H9 (cell line): ENCODE data around the gene LRIG1. TPM values are rescaled to one million over a fixed set of nuclear protein-coding genes. Genes with fewer than 3 reads are reported as not detected.
A peak's percentile ranks its signal among the peaks of the same experiment; 100 is the strongest.

Source experiments
- DNase-seq: peaks from one replicate; pipeline ENCODE4 v3.0.0-alpha.2; 2017
- H2AFZ ChIP-seq: one replicate; pipeline ENCODE4 v1.6.1; 2013; ENCODE audit warnings: mild to moderate bottlenecking, low read length, control low read depth, moderate library complexity
- H2AK5ac ChIP-seq: 2 replicates; pipeline ENCODE4 v1.6.1; 2013; ENCODE audit warnings: low read length, control low read depth, mixed read lengths; ENCODE audit not compliant: insufficient read length
- H2BK120ac ChIP-seq: one replicate; pipeline ENCODE4 v1.6.1; 2013; ENCODE audit warnings: low read depth, mild to moderate bottlenecking, low read length, control low read depth, inconsistent platforms; ENCODE audit not compliant: poor library complexity, severe bottlenecking
- H2BK12ac ChIP-seq: 2 replicates; pipeline ENCODE4 v1.6.1; 2013; ENCODE audit warnings: low read length, control low read depth, mixed read lengths, low read depth; ENCODE audit not compliant: insufficient read length
- H2BK15ac ChIP-seq: 2 replicates; pipeline ENCODE4 v1.6.1; 2013; ENCODE audit warnings: low read depth, low read length, control low read depth
- H2BK20ac ChIP-seq: one replicate; pipeline ENCODE4 v1.6.1; 2013; ENCODE audit warnings: low read depth, mild to moderate bottlenecking, low read length, control low read depth, inconsistent platforms; ENCODE audit not compliant: poor library complexity, severe bottlenecking
- H2BK5ac ChIP-seq: 2 replicates; pipeline ENCODE4 v1.6.1; 2013; ENCODE audit warnings: low read length, control low read depth, mixed read lengths; ENCODE audit not compliant: insufficient read length
- H3K14ac ChIP-seq: 2 replicates; pipeline ENCODE4 v1.6.1; 2013; ENCODE audit warnings: low read length, control low read depth; ENCODE audit not compliant: insufficient read depth
- H3K18ac ChIP-seq: 2 replicates; pipeline ENCODE4 v1.6.1; 2013; ENCODE audit warnings: low read depth, mild to moderate bottlenecking, mixed read lengths, low read length, control low read depth; ENCODE audit not compliant: insufficient read length
- H3K23ac ChIP-seq: 2 replicates; pipeline ENCODE4 v1.6.1; 2013; ENCODE audit warnings: low read length, control low read depth, mixed read lengths, low read depth; ENCODE audit not compliant: insufficient read length
- H3K23me2 ChIP-seq: 2 replicates; pipeline ENCODE4 v1.6.1; 2013; ENCODE audit warnings: low read depth, mild to moderate bottlenecking, mixed read lengths, low read length, control low read depth; ENCODE audit not compliant: insufficient read length, poor library complexity, severe bottlenecking
- H3K27ac ChIP-seq: 2 replicates; pipeline ENCODE4 v1.5.1; 2013; ENCODE audit warnings: low read length, control low read depth, mixed read lengths, low read depth; ENCODE audit not compliant: insufficient read length
- H3K27me3 ChIP-seq: 2 replicates; pipeline ENCODE4 v1.6.1; 2013; ENCODE audit warnings: low read length, control low read depth, inconsistent platforms; ENCODE audit not compliant: insufficient read depth
- H3K4ac ChIP-seq: 2 replicates; pipeline ENCODE4 v1.6.1; 2013; ENCODE audit warnings: low read depth, mild to moderate bottlenecking, control low read depth, inconsistent platforms, low read length, moderate library complexity
- H3K4me1 ChIP-seq: 2 replicates; pipeline ENCODE4 v1.6.1; 2013; ENCODE audit warnings: low read length, control low read depth, inconsistent platforms; ENCODE audit not compliant: insufficient read depth
- H3K4me2 ChIP-seq: 2 replicates; pipeline ENCODE4 v1.6.1; 2013; ENCODE audit warnings: low read length, control low read depth, mixed read lengths; ENCODE audit not compliant: insufficient read length, insufficient read depth
- H3K56ac ChIP-seq: 2 replicates; pipeline ENCODE4 v1.6.1; 2013; ENCODE audit warnings: low read depth, mild to moderate bottlenecking, mixed read lengths, low read length, control low read depth; ENCODE audit not compliant: insufficient read length
- H3K79me1 ChIP-seq: 2 replicates; pipeline ENCODE4 v1.6.1; 2013; ENCODE audit warnings: low read depth, mild to moderate bottlenecking, moderate library complexity, low read length, control low read depth, inconsistent platforms; ENCODE audit not compliant: insufficient read depth, poor library complexity, severe bottlenecking
- H3K79me2 ChIP-seq: 2 replicates; pipeline ENCODE4 v1.6.1; 2013; ENCODE audit warnings: low read length, control low read depth, inconsistent platforms; ENCODE audit not compliant: insufficient read depth
- H3K9ac ChIP-seq: 2 replicates; pipeline ENCODE4 v1.6.1; 2013; ENCODE audit warnings: low read length, control low read depth, mixed read lengths; ENCODE audit not compliant: insufficient read length; ENCODE audit errors: extremely low read depth
- H3K9me3 ChIP-seq: one replicate; pipeline ENCODE4 v1.6.1; 2013; ENCODE audit warnings: low read depth, low read length, inconsistent platforms; ENCODE audit not compliant: control insufficient read depth
- H3T11ph ChIP-seq: one replicate; pipeline ENCODE4 v1.6.1; 2013; ENCODE audit warnings: mild to moderate bottlenecking, low read length, control low read depth, inconsistent platforms
- H4K20me1 ChIP-seq: one replicate; pipeline ENCODE4 v1.6.1; 2013; ENCODE audit not compliant: control insufficient read depth, insufficient read length, insufficient read depth
- H4K5ac ChIP-seq: 2 replicates; pipeline ENCODE4 v1.6.1; 2013; ENCODE audit warnings: low read depth, mild to moderate bottlenecking, mixed read lengths, low read length, control low read depth; ENCODE audit not compliant: insufficient read length
- H4K8ac ChIP-seq: replicated peaks from 2 replicates; pipeline ENCODE4 v1.6.1; 2013; ENCODE audit warnings: low read length, control low read depth, mixed read lengths, low read depth; ENCODE audit not compliant: insufficient read length
- H4K91ac ChIP-seq: 2 replicates; pipeline ENCODE4 v1.6.1; 2013; ENCODE audit warnings: low read depth, mild to moderate bottlenecking, moderate library complexity, mixed read lengths, low read length, control low read depth; ENCODE audit not compliant: insufficient read length
- H3K27ac Mint-ChIP-seq, 3 experiments: 2 replicates in 2 of 3; 3 replicates in 1 of 3; pipeline ENCODE4 v1.8.0; 2020 to 2021; ENCODE audit warnings: mixed read lengths in 3 of 3, mild to moderate bottlenecking in 1 of 3, moderate library complexity in 1 of 3
- H3K27me3 Mint-ChIP-seq: 2 replicates; pipeline ENCODE4 v1.8.0; 2021; ENCODE audit warnings: low read depth, mild to moderate bottlenecking, moderate library complexity, mixed read lengths
- H3K36me3 Mint-ChIP-seq, 3 experiments: 2 replicates in 2 of 3; 3 replicates in 1 of 3; pipeline ENCODE4 v1.8.0; 2020 to 2021; ENCODE audit warnings: low read depth in 3 of 3, mixed read lengths in 3 of 3; ENCODE audit not compliant: insufficient read depth in 1 of 3
- H3K4me1 Mint-ChIP-seq, 2 experiments: 2 replicates each; pipeline ENCODE4 v1.8.0; 2020; ENCODE audit warnings: mixed read lengths in 2 of 2
- H3K4me3 Mint-ChIP-seq, 2 experiments: 2 replicates in 1 of 2; 3 replicates in 1 of 2; pipeline ENCODE4 v1.8.0; 2020 to 2021; ENCODE audit warnings: mild to moderate bottlenecking in 2 of 2, mixed read lengths in 2 of 2, moderate library complexity in 1 of 2
- H3K9me3 Mint-ChIP-seq, 2 experiments: 2 replicates in 1 of 2; 3 replicates in 1 of 2; pipeline ENCODE4 v1.8.0; 2020; ENCODE audit warnings: mild to moderate bottlenecking in 2 of 2, mixed read lengths in 2 of 2, moderate library complexity in 1 of 2
- CTCF ChIP-seq: fragments of 200-600 bp; sonication (generic); conservative IDR thresholded peaks from 3 replicates; pipeline ENCODE4 v1.8.0; 2021; ENCODE audit warnings: antibody characterized with exemption, mild to moderate bottlenecking
- WGBS: extraction: QIAGEN DNeasy Blood & Tissue Kit; methylation state at CpG from one replicate; pipeline ENCODE4 v1.1.7; 2013; ENCODE audit warnings: missing lambda C conversion rate, low lambda C conversion rate, mixed read lengths; ENCODE audit not compliant: insufficient read length; ENCODE audit errors: extremely low coverage; 5-methylcytosine and 5-hydroxymethylcytosine counted together
- total RNA-seq: library from RNA; stranded (reverse); gene quantifications from 2 replicates; pipeline ENCODE4 v1.2.1, GENCODE V29; 2021

LRIG1 gene
- total RNA-seq, 1 experiment from 2014 or later, result 70.3 TPM

- TF ChIP-seq CTCF, result no peak
- no peak overlapping the region for H4K91ac ChIP-seq
- no peak overlapping the region for H2BK5ac ChIP-seq
- H3K4me2 ChIP-seq, result no peak overlapping the region
- DNase-seq, result no peak
- peaks cover 3 to 8% of the 10 kb centered on the region in 2 experiments; a peak in 3 of 4 replicates for H3K4me1 Mint-ChIP-seq
- no peaks in the 10 kb centered on the region for H4K20me1 ChIP-seq
- no peak overlapping the region for H3K27ac ChIP-seq
- no peak overlapping the region for H3K4me3 Mint-ChIP-seq
- H2AK5ac ChIP-seq, result no peak overlapping the region
- no peaks in the 10 kb centered on the region for H3K79me1 ChIP-seq
- no peak overlapping the region for H2AFZ ChIP-seq
- H2BK20ac ChIP-seq, result no peak overlapping the region
- H3K79me2 ChIP-seq, result no peaks in the 10 kb centered on the region
- H3K27me3 Mint-ChIP-seq, result no peaks in the 10 kb centered on the region
- no peak overlapping the region for H3K4ac ChIP-seq
- H3K23ac ChIP-seq, result no peak overlapping the region
- no peak overlapping the region for H3T11ph ChIP-seq
- no peak overlapping the region for H3K18ac ChIP-seq
- H4K5ac ChIP-seq, result no peak overlapping the region
- H3K27ac Mint-ChIP-seq, result peak overlapping the region in 2 of 3 experiments; percentile 71 to 72; a peak in 3 of 7 replicates
- no peak overlapping the region for H4K8ac ChIP-seq
- H3K36me3 Mint-ChIP-seq, result peaks cover 61 to 89% (median 88%) of the 10 kb centered on the region in 3 experiments
- no peaks in the 10 kb centered on the region for H3K9me3 ChIP-seq
- no peak overlapping the region for H3K9ac ChIP-seq
- H3K56ac ChIP-seq, result no peak overlapping the region
- no peak overlapping the region for H3K14ac ChIP-seq
- no peak overlapping the region for H2BK120ac ChIP-seq
- WGBS, result no CpG with 5 or more reads among the region's 13 CpGs
- H3K23me2 ChIP-seq, result no peaks in the 10 kb centered on the region
- H3K4me1 ChIP-seq, result no peaks in the 10 kb centered on the region
- H3K27me3 ChIP-seq, result no peaks in the 10 kb centered on the region
- H3K9me3 Mint-ChIP-seq, result no peaks in the 10 kb centered on the region; a peak in 1 of 5 replicates
- H2BK12ac ChIP-seq, result no peak overlapping the region
- no peak overlapping the region for H2BK15ac ChIP-seq
Measured at GRCh38 chr3:66393333-66394005, 107.4 kb downstream of the LRIG1 start.
